NCI-H128 (cell line): Measurements from ENCODE around the gene MIER2.

Source experiments
- DNase-seq: peaks from one replicate; lab custom pipeline; 2025; ENCODE audit not compliant: unreplicated experiment; lab: John Stamatoyannopoulos, UW

The MIER2 gene

DNA sequence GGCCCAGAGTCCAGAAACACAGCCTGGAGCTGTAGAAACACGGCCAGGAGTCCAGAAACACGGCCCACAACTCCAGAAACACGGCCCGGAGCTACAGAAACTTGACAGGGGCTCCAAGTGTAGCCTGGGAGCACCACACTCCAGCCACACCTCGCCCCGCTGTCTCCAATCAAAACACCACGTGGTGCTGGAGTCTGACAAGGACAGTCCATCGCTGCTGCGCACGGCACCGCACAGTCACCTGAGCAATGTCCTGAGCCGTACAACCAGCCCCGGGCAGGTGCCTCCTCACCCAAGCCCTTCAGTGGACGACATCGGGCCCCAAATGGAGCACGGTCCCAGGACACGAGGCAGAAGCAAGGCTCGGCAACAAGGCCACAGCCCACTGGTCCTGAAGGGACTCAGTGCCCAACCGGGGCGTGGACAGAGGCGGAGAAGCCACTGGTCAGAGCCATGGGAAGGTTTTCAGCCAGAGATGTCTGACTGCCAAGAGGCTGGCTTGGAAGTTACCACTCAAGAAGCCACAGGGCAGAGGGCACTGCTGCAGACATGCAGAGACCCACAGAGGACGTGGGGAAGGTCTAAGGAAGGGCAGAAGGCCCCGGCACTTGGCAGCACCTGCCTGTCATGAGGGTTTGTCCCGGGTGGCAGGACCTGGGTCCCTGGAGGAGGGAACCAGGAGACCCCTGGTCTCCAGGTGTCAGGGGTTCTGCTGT, 33.7 kb downstream of the MIER2 start:
- DNase-seq: no peak

DNA sequence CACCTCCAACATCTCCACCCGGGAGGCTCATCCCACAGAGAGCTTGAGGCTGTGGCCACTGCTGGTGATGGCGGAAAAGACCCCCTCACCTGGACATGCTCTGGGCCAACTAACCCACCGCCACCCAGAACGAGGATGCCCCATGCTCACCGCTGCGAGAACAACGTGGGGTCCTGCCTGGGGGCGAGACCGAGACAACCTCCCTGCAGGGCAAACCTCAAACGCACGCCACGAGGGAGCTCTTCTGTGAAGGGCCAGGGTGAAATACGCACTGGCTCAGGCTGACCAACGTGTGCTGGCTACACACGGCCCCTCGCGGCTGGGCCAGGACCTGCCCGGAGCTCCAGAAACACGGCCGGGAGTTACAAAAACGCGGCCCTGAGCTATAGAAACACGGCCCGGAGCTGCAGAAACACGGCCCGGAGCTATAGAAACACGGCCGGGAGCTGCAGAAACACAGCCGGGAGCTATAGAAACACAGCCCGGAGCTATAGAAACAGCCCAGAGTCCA, 34.4 kb downstream of the MIER2 start:
- DNase-seq: no peak

DNA sequence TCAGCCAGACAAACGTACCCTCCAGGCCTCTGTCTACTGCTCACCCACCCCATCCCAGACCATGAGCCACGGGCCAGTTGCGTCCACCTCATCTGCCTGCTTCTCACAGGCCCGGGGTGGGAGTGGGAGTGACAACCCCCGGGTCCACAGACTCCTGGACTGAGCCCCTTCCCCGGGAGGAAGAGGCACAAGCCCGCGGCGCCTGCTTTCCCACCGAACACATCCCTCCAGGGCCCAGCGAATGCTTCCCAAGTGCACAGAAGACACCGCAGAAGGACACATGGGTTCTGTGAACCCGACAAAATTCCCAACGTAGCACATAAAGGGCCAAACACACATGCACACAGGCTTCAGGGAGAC, 35.4 kb downstream of the MIER2 start:
- no peak for DNase-seq

DNA sequence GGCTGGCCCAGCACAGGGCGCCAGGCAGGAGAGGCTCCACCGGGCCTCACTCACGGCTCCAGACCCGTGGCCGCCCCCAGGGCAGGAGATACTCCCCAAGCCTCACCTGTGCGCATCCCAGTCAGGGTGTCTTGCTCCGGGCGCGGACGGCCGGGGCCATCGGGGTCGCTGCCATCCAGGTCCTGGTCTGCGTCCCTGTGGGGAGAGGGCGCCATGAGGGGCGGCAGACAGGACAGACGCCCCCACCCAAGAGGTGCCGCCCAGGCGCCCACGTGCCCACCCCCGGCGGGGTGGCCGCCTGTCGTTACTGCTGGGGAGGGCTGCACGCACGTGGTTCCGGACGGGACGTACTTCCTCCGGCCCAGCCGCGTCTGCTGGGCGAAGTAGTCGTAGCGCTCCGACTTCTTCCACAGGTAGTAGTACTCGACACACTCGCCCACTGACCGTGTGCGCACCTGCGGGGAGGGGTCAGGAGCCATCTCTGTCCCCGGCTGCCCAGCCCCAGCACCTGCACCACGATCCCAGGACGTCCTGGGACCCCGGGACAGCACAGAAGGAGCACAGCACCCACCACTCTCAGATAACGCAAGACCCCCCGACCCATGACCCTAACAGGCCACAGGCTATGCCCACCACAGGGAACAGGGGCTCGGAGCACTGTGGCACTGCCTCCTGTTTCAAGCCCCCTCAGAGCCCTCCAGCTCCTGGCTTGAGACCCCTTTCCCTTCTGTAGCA, 36.0 kb downstream of the MIER2 start:
- DNase-seq: no peak

DNA sequence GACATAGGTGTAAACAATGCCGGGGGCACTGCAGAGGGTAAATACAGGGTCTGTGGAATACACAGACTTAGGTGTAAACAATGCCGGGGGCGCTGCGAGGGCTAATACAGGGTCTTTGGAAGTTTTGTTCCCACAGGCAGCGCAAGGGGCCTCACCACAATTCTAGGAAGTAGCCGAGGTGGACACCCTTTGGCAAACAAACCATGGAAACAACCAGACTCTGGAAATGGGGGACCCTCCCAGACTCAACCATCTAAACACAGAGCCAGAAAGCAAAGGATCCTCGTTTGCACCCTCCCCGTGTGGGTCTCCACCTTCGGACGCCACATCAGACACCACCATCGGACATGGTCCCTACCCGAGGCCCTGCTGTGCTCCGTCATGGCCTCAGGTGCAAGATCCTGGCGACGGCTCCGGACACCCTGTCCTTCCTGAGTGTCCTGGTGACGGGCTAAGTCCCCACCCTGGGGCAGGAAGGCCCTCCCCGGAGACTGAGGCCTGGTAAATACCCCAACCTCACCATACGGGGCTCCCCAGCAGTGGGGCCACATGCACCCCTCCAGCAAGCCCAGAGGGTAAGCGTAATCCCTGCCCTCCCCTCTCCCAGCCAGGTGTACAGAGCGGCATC, 36.7 kb downstream of the MIER2 start:
- DNase-seq: no peak

DNA sequence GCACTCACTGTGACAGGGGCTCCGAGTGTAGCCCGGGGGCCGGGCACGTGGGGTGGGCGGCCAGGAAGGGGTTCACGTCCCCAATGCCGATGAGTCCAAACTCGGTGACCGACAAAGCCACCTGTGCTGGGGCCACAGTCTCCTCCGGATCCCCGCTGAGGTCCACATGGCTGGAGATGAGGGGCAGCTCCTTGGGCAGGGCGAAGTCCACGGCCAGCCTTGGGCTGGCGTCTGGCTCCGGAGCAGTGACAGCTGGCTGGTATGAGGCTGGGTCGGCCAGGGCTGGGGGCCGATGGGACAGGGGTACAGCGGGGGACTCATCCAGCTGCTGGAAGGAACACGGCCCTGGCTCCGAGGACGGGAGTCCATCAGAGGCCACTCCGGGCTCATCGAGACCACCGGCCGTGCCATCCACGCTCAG, 37.5 kb downstream of the MIER2 start:
- no peak for DNase-seq

DNA sequence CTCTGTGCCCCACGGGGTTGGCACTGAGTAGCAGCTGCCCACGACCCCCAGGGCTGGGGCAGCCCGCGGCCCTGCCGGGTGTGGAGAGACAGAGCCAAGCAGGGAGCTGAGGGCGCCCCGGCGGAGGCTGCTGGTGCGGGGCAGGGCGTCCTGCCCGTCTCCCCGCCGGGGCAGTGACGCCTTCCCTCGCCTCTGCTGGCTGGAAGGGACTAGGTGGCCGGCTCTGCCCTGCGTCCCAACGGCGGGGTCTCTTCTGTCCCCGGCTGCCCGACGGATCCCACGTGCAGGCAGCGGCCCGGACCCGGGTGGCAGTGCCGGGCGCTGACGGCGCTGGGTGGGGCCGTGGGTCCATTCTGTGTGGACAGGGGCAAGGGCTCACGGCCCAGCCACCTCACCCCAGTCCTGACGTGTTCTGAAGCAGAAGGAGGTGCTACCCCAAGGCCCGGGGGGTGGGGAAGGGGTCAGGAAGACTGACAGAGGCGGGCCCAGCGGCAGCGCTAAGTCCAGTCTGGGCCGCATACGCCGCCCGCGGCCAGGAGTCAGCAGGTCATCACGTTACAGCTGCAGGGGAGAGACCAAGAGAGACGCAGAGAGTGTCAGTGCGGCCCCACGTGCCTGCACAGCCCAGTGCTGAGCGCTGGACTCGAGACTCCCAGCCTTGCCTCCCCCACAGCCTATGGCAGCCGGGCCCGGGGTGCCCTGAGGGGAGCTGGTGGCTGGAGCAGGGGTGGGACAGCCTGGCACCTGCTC, 38.3 kb downstream of the MIER2 start:
- no peak for DNase-seq

DNA sequence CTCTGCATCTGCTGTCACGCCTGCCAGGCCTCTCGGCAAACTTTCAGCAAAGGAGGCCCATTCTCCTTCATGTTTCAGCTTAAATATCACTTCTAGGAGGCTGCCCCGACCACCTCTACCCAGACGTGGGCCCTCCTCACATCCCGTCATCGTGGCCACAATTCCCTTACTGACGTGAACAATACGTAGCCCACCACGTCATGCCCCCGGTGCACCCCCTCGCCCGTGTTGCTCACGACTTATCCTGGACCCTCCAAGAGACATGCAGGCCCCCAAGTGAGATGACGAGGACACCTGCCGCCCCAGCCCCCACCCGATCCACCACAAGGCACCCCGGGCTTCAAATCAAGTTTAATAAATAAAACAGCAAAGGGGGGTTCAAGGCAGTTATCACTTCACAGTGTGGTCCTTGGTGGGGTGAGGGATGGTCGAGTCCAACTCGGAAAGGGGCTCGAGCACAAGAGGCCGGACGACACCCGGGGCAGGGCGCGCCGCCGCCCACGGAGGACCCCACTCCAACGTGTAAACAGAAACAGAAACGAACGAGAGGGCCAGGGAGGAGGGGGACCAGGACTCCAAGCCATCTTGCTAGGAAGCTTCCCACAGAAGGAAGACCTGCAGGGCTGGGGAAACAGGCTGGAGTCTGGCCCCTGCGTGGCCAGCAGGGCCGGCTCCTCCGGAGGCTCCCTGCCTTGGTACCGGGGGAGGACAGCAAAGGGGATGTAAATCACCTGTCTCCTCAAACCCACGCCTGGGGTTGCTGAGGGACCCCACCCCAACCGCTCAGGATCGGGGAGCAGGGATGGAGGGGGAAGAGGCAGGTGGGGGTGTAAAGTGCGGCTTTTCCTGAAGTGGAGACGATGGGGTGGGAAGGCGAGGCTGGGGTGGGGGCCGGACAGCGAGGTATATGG, 39.1 kb downstream of the MIER2 start:
- no peak for DNase-seq

DNA sequence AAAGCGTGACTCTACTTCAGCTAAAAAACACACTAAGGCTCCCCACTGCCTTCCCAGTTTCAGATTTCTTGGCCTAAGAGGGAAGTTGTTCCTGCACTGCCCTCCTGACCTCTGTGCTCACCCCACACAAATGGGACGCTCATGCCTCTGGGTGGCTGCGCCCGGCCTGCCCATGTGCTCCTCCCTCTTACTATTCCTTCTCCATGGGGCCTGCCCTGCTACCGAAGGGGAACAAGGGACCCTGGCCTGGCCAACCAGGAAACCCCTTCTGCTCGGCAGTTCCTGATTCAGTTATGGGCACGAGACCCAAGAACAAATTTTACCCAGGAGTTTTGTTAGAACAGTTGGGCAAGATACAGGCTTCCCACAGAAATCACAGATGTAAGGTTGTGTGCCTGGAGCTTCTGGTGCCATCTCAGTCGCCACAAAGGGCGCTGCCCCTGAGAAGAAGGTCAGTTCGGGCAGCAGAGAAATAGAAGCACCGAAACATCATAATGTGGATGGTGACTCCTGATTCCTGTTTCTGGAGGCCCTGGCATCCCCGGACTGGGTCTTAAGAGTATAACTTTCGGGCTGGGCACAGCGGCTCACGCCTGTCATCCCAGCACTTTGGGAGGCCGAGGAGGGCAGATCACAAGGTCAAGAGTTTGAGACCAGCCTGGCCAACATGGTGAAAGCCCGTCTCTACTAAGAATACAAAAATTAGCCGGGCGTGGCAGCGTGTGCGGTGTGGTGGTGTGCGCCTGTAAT, 47.9 kb downstream of the MIER2 start:
- DNase-seq: no peak

DNA sequence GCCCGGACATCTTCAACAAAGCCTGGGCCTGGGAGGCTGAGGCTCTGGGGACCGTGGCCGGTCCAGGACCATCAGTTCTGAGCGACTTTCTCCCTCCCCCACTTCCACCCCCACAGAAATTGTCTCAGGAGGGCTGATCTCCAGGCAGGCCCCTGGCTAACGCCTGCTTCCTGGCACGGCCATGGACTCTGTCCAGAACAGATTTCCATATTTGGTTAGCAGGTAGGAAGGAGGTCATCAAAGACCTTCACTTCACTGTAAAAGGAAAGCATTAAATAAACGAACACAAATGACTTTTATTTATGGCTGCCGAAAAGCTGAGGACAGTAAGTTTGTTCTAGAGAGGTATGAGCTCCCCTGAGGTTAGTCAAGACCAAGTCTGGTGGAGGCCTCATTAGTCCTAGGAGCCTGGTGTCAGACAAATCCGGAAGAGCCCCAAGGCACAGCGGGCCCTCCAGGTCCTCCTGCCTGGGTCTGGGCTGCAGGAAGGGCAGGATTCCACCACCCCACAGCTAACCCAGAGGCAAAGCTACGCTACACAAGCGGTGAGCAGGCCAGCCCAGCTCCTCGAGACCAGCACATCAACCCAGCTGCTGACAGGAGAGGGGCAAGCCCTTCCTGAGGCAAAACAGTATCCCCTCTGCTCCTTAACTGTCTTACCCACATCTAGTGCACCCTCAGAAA, 48.8 kb downstream of the MIER2 start:
- DNase-seq: no peak

DNA sequence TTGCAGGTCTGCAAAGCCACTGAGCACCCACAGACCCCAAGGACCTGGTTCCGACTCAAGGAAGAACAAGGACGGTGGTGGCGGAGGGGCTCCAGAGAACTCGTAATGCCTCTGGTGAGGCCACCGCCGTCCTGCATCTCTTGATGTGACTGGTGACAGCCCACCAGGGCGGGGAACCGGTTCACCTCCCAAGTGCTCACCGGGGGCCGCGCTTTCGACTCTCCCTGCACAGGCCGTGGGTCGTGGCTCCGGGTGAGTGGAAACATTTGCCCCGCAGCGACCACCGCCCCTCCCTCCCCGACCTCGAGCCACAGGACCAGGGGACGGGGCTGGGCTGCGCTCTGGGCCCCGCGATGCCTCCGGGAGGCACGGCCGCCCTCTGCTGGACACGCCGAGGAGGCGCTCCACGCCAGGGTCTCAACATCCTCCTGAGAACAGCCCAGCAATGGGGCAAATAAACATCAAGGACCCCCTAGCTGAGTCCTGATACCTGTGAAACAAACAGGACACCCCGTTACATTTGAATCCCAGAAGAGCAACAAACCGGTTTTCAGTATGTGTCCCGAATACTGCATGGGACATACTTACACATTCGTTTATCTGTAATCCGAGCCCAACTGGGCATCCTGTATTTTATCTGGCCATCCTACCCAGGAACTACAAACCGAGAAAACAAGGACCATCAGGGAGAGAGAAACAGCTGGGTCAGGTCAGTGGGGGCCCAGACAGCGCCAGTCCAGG, 49.5 kb downstream of the MIER2 start:
- DNase-seq: peak; percentile 24

DNA sequence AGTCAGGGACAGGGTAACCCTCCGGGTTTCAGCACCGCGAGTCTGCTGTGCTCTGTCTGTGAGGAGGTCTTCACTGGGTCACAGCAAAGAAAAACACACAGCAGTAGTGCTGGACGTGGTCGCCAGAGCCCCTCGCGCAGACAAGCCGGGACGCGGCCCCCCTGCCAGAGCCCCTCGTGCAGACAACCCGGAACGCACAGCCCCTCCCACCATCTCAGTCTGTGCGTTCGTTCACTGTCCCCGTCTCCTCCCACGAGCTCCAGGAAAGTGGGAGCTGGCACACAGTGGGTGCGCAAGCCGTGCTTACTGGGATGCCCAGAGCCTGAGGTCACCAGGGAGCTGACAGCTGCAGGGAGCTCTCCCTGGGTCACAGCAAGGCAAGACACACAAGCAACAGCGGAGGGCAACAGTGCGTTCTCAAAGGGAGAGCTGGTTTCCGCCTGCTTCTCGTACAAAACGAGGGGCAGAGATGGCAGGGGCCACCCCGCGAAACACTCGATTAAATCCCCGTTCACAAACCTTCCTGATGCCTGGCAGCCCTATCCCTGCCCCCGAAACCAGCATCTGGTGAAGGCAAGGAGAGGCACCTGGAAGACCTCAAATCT, 50.2 kb downstream of the MIER2 start:
- DNase-seq: no peak

DNA sequence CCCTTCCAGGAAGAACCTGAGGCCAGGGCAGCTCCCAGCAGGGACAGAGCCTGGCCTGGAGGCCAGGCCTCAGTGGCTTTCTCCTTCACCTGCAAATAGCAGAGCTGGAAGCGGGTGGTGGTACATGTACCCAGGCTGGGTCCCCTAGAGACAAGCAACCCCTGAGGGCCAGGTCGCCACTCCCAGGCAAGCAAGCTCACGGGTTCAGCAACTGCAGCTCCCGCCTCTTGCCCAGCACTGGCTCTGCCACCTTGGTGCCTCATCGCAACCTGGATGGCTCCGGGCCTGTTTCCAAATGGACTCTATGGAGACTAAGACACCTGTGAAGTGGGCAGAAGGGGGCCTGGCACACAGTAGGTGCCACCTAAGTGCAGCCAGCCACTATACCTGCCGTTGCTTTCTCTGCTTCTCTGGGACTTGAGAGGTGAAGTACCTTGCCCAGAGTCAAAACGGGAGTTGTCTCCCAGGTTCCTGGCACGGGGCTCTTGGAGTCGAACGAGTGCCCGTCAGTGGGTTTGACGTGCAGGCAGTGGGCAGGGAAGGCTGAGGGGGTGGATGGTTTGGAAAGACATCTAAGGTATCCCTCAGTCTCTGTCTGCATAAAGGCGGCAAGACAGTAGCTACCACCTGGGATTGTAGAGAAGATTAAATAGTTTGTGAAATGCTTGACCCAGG, 51.0 kb downstream of the MIER2 start:
- DNase-seq: no peak

DNA sequence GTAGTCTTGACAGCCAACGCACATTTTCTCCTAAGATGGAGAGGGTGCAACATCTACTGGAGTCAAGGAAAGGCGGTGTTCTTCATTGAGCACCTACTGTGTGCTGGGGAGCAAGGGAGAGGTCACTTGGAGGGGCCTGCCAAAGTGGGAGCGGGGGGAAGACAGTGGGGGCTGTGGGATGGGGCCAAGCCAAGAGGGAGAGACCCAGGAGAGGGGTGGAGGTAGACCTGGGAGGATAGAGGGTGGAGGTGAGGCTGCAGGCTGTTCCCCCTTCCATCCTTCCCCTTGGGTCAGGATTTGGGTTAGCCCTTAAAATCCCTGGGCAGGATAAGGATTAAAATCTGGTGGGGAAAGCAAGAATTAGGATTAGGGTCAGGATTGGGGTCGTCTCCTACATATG, 51.6 kb downstream of the MIER2 start:
- no peak for DNase-seq

DNA sequence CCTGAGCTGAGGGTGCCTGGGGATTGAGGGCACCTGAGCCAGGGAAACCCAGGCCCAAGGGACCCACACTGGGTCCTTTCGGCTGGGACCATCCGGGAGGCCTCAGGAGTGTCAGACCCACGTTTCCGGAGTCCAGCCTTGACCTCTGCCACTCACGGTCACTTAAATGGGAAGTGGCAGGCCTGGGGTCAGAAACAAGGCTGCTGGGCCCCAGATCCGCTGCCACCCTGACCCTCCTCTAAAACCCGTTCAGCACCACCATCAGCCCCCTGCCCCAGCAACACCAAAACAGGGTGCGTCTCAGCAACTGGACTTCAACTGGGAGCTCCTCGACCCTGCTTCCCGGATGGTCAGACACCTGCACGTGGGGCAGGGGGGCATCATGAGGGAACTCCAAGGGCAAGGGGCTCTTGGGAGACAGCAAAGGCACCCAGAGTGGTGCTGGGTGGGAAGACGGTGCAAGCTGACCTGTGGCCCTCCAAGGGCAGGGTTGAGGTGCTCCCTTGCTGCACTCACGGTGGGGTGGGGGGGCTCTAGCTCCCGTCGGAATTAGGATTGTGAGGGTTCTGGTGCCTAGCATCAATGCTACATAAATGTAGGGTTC, 52.2 kb downstream of the MIER2 start:
- DNase-seq: no peak

DNA sequence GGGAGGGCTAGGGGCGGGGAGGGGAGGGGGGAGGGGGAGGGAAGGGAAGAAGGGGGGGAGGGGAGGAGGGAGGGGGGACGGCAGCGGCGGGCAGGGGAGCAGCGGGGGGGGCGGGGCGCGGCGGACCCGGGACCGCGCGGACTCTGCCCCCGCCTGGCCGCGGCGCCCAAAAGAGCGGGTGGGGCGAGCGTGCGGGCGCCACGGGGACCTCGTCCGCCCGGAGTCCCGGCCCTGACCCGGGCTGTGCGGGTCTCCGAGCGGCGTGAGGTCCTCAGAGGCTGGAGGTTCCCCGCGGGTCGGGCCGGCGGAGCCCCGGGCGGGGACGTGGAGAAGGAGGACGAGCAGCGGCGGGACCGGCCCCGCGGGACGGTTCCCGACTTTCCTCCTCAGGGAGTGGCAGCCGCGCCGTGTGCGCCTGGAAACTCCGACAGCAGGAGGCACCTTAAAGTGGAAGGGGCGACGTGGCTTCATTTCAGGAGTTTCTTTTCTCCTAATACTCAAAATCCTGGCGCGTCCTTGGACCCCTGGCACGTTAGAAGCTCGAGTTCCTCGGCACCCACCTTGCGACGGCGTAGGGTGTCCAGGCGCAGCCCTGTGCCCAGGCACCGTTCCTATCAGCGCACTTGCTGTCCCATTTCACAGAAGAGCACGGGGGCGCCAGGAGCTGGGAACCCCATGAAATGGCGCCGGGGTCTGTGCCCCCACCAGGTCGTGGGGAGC, 52.9 kb downstream of the MIER2 start:
- no peak for DNase-seq
